SK-N-MC (cell line): ENCODE measurements around the gene NXF1.
"Not testable (repeated sequence)": the region's sequence is repeated elsewhere in the genome, so short reads cannot be mapped to it uniquely, and the experiment has no call there.

Experiments used
- DNase-seq: peaks from one replicate; pipeline ENCODE4 v3.0.0-alpha.2; 2011; ENCODE audit warnings: low read depth, low spot score
- H3K27ac ChIP-seq: fragments of 200-600 bp; sonication (generic); 2 replicates; pipeline ENCODE4 v1.5.1; 2016; ENCODE audit warnings: mixed run types
- H3K36me3 ChIP-seq: fragments of 200-600 bp; sonication (generic); 2 replicates; pipeline ENCODE4 v1.6.1; 2017; ENCODE audit warnings: antibody characterized with exemption, low read length, mixed read lengths; ENCODE audit not compliant: insufficient read depth
- H3K4me3 ChIP-seq: fragments of 200-600 bp; sonication (generic); 2 replicates; pipeline ENCODE4 v1.5.1; 2016
- H3K9ac ChIP-seq: fragments of 200-600 bp; sonication (generic); 2 replicates; pipeline ENCODE4 v1.8.0; 2017; ENCODE audit warnings: mixed run types, mixed read lengths; ENCODE audit not compliant: insufficient read length
- H3K9me3 ChIP-seq: fragments of 200-600 bp; sonication (generic); 2 replicates; pipeline ENCODE4 v1.6.1; 2017; ENCODE audit warnings: low read depth, mild to moderate bottlenecking, antibody characterized with exemption, low read length, moderate library complexity, mixed read lengths
- EZH2 ChIP-seq: fragments of 200-600 bp; sonication (generic); IDR thresholded peaks from one replicate; pipeline ENCODE4 v1.6.1; 2017; ENCODE audit warnings: antibody characterized with exemption
- FOXP2 ChIP-seq: optimal IDR thresholded peaks from 2 replicates; pipeline ENCODE3; 2011; ENCODE audit warnings: mild to moderate bottlenecking, moderate library complexity; ENCODE audit not compliant: insufficient read depth; ENCODE audit errors: extremely low read length, control extremely low read depth
- POLR2AphosphoS5 ChIP-seq: IDR thresholded peaks from 2 replicates; pipeline ENCODE4 v1.6.1; 2012; ENCODE audit warnings: mild to moderate bottlenecking, low read depth, low read length, borderline replicate concordance

The NXF1 gene

GRCh38 chr11:62757846-62758788 is 47.1 kb downstream of the NXF1 start:
- DNase-seq, result no peak
- Histone ChIP-seq H3K27ac (no peak overlapping the region), H3K9ac (no peak overlapping the region), H3K4me3 (no peak overlapping the region), H3K36me3 (peaks cover 5% of the 10 kb centered on the region; the same call in 1 of the 2 replicates), H3K9me3 (no peaks in the 10 kb centered on the region)
- TF ChIP-seq EZH2, result no peak
- no peak for TF ChIP-seq FOXP2
- no peak for TF ChIP-seq POLR2AphosphoS5

- TF ChIP-seq EZH2 (no peak), POLR2AphosphoS5 (no peak), FOXP2 (no peak)
- no peaks in the 10 kb centered on the region for H3K9me3 ChIP-seq
- H3K4me3 ChIP-seq, result no peak overlapping the region
- no peak overlapping the region for H3K9ac ChIP-seq
- no peak for DNase-seq
- H3K27ac ChIP-seq, result no peak overlapping the region
- H3K36me3 ChIP-seq, result peaks cover 4% of the 10 kb centered on the region; the same call in 1 of the 2 replicates
Measured at GRCh38 chr11:62755086-62755615, 50.1 kb downstream of the NXF1 start.

GRCh38 chr11:62753736-62754603 is 51.3 kb downstream of the NXF1 start, which contains the start of gene ZBTB3:
TSS of gene ZBTB3 (minus strand) at chr11:62754160. CDS start at chr11:62753664, 496 bp downstream.
- Histone ChIP-seq H3K9ac (peak within 1 kb of the TSS; percentile 91), H3K36me3 (peaks cover 4% of the 10 kb centered on the region; the same call in 1 of the 2 replicates), H3K9me3 (no peaks in the 10 kb centered on the region), H3K4me3 (peak within 1 kb of the TSS; percentile 100), H3K27ac (peak within 1 kb of the TSS; percentile 96)
- DNase-seq, result peak; percentile 97
- TF ChIP-seq POLR2AphosphoS5, result peak; percentile 84
- no peak for TF ChIP-seq EZH2
- TF ChIP-seq FOXP2, result peak; percentile 29

GRCh38 chr11:62752994-62753735 is 52.1 kb downstream of the NXF1 start:
- TF ChIP-seq EZH2 (no peak), POLR2AphosphoS5 (no peak)
- peak overlapping the region; percentile 91 for H3K9ac ChIP-seq
- H3K27ac ChIP-seq, result peak overlapping the region; percentile 96
- peaks cover 4% of the 10 kb centered on the region; the same call in 1 of the 2 replicates for H3K36me3 ChIP-seq
- peak overlapping the region; percentile 100 for H3K4me3 ChIP-seq
- no peaks in the 10 kb centered on the region for H3K9me3 ChIP-seq
- DNase-seq, result no peak

GRCh38 chr11:62752177-62752785 is 53.0 kb downstream of the NXF1 start:
- Histone ChIP-seq H3K36me3 (peaks cover 4% of the 10 kb centered on the region; the same call in 1 of the 2 replicates), H3K9ac (no peak overlapping the region), H3K27ac (no peak overlapping the region), H3K4me3 (no peak overlapping the region), H3K9me3 (no peaks in the 10 kb centered on the region)
- no peak for TF ChIP-seq FOXP2
- no peak for TF ChIP-seq EZH2
- TF ChIP-seq POLR2AphosphoS5, result no peak
- DNase-seq, result no peak

GRCh38 chr11:62749931-62750330 is 55.3 kb downstream of the NXF1 start:
- DNase-seq, result not testable (repeated sequence)

GRCh38 chr11:62747475-62748160 is 57.6 kb downstream of the NXF1 start:
- H3K9me3 ChIP-seq, result no peaks in the 10 kb centered on the region
- H3K36me3 ChIP-seq, result peaks cover 4% of the 10 kb centered on the region; the same call in 1 of the 2 replicates
- no peak for DNase-seq
- H3K9ac ChIP-seq, result no peak overlapping the region
- peak overlapping the region; percentile 77 for H3K27ac ChIP-seq
- TF ChIP-seq FOXP2 (no peak), EZH2 (no peak), POLR2AphosphoS5 (no peak)
- no peak overlapping the region for H3K4me3 ChIP-seq

More at GRCh38 chr11:62749931-62750330, 55.3 kb downstream of the NXF1 start:
- not testable (repeated sequence) for H3K4me3 ChIP-seq, H3K9me3 ChIP-seq, H3K27ac ChIP-seq, H3K36me3 ChIP-seq, H3K9ac ChIP-seq
